Neural cell (in vitro differentiated cells): Measurements from ENCODE around the gene HOXA2. TPM values are rescaled to one million over a fixed set of nuclear protein-coding genes. Genes with fewer than 3 reads are reported as not detected.

ENCODE experiments used
- H2AFZ ChIP-seq: fragments of 200-600, 300-800 bp; sonication (generic), shearing (Covaris generic); 2 replicates; pipeline ENCODE4 v1.6.0; 2014; ENCODE audit warnings: low read depth, mild to moderate bottlenecking, antibody characterized with exemption, low read length, moderate library complexity
- H3F3A ChIP-seq: fragments of 200-600 bp; shearing (Covaris generic); 2 replicates; pipeline ENCODE4 v1.6.1; 2016; ENCODE audit warnings: mild to moderate bottlenecking, moderate library complexity, mixed read lengths, antibody characterized with exemption, low read length; ENCODE audit not compliant: insufficient read depth, poor library complexity, severe bottlenecking
- H3K27ac ChIP-seq: fragments of 200-600, 300-800 bp; sonication (generic), shearing (Covaris generic); 2 replicates; pipeline ENCODE4 v1.5.1; 2014; ENCODE audit warnings: mild to moderate bottlenecking, low read length, moderate library complexity
- H3K27me3 ChIP-seq: fragments of 300-800, 200-600 bp; sonication (generic), shearing (Covaris generic); 2 replicates; pipeline ENCODE4 v1.6.0; 2014; ENCODE audit warnings: mild to moderate bottlenecking, low read depth, low read length, moderate library complexity; ENCODE audit not compliant: insufficient read depth
- H3K36me3 ChIP-seq: fragments of 300-800, 200-600 bp; sonication (generic), shearing (Covaris generic); 2 replicates; pipeline ENCODE4 v1.5.1; 2014; ENCODE audit warnings: mild to moderate bottlenecking, antibody characterized with exemption, low read length, moderate library complexity; ENCODE audit not compliant: insufficient read depth
- H3K4me2 ChIP-seq: fragments of 300-800, 200-600 bp; sonication (generic), shearing (Covaris generic); 2 replicates; pipeline ENCODE4 v1.6.0; 2014; ENCODE audit warnings: mild to moderate bottlenecking, low read length
- H3K4me3 ChIP-seq: fragments of 300-800, 200-600 bp; sonication (generic), shearing (Covaris generic); 2 replicates; pipeline ENCODE4 v1.5.1; 2014; ENCODE audit warnings: mild to moderate bottlenecking, low read length, moderate library complexity
- H3K79me2 ChIP-seq: fragments of 200-600 bp; shearing (Covaris generic); replicated peaks from 2 replicates; pipeline ENCODE4 v1.6.0; 2014; ENCODE audit warnings: mild to moderate bottlenecking, low read length, moderate library complexity; ENCODE audit not compliant: insufficient read depth
- H3K9ac ChIP-seq: fragments of 300-800, 200-600 bp; sonication (generic), shearing (Covaris generic); 2 replicates; pipeline ENCODE4 v1.6.1; 2016; ENCODE audit warnings: mild to moderate bottlenecking, low read length, mixed read lengths
- H3K9me2 ChIP-seq: fragments of 200-600 bp; shearing (Covaris generic); 2 replicates; pipeline ENCODE4 v1.6.1; 2016; ENCODE audit warnings: mild to moderate bottlenecking, low read length, mixed read lengths; ENCODE audit not compliant: insufficient read depth
- H3K9me3 ChIP-seq: fragments of 200-600, 300-800 bp; sonication (generic), shearing (Covaris generic); 2 replicates; pipeline ENCODE4 v1.6.1; 2016; ENCODE audit warnings: mild to moderate bottlenecking, mixed run types, low read length, moderate library complexity, mixed read lengths
- H4K20me1 ChIP-seq: fragments of 200-600 bp; shearing (Covaris generic); 2 replicates; pipeline ENCODE4 v1.6.1; 2016; ENCODE audit warnings: mild to moderate bottlenecking, mixed run types; ENCODE audit not compliant: insufficient read depth
- CTCF ChIP-seq: fragments of 450-650 bp; IDR thresholded peaks from 2 replicates; pipeline ENCODE4 v1.5.1; 2014; ENCODE audit warnings: antibody characterized with exemption, mild to moderate bottlenecking, moderate library complexity; ENCODE audit not compliant: poor library complexity, severe bottlenecking
- EP300 ChIP-seq: fragments of 450-650 bp; conservative IDR thresholded peaks from 2 replicates; pipeline ENCODE4 v1.6.1; 2014; ENCODE audit warnings: antibody characterized with exemption, mild to moderate bottlenecking, moderate library complexity; ENCODE audit not compliant: poor library complexity, severe bottlenecking
- EZH2 ChIP-seq: fragments of 200-600, 300-800 bp; shearing (Covaris generic), sonication (generic); IDR thresholded peaks from 2 replicates; pipeline ENCODE4 v1.6.1; 2014; ENCODE audit warnings: antibody characterized with exemption, low read length, borderline replicate concordance, mild to moderate bottlenecking; ENCODE audit not compliant: insufficient read depth, poor library complexity, severe bottlenecking
- MXI1 ChIP-seq: fragments of 450-650 bp; conservative IDR thresholded peaks from 2 replicates; pipeline ENCODE4 v1.6.1; 2014; ENCODE audit warnings: antibody characterized with exemption, mild to moderate bottlenecking; ENCODE audit not compliant: poor library complexity, severe bottlenecking
- POLR2AphosphoS5 ChIP-seq: IDR thresholded peaks from 2 replicates; pipeline ENCODE4 v1.6.1; 2012
- RAD21 ChIP-seq: fragments of 450-650 bp; conservative IDR thresholded peaks from 2 replicates; pipeline ENCODE4 v1.6.1; 2014; ENCODE audit warnings: antibody characterized with exemption, mild to moderate bottlenecking, moderate library complexity
- SMC3 ChIP-seq: fragments of 450-650 bp; conservative IDR thresholded peaks from 2 replicates; pipeline ENCODE4 v1.6.1; 2014; ENCODE audit warnings: antibody characterized with exemption, mild to moderate bottlenecking, moderate library complexity; ENCODE audit not compliant: poor library complexity
- TAF1 ChIP-seq: IDR thresholded peaks from 2 replicates; pipeline ENCODE4 v1.6.1; 2012; ENCODE audit warnings: low read depth
- polyA plus RNA-seq: library from polyadenylated mRNA; depleted of rRNA; stranded (reverse); fragments of >200 nt; gene quantifications from 2 replicates; pipeline ENCODE4 v1.2.3, GENCODE V29; 2014
- TF ChIP-seq, protein P1 (sequence below): IDR thresholded peaks from 2 replicates; pipeline ENCODE4 v1.6.1; 2012; ENCODE audit warnings: borderline replicate concordance

The HOXA2 gene
- polyA plus RNA-seq, 1 donor from 2014 or later, result not detected

GRCh38 chr7:27147199-27148030 is 44.9 kb upstream of the HOXA2 start, which contains the start of gene HOXA6:
TSS of gene HOXA6 (minus strand) at chr7:27147774. CDS start at chr7:27147749, 25 bp downstream.
- peaks cover 44% of the 10 kb centered on the region for H3K9me3 ChIP-seq
- H3K4me3 ChIP-seq, result no peak within 1 kb of the TSS
- no peak within 1 kb of the TSS for H3K9ac ChIP-seq
- H3K36me3 ChIP-seq, result no peaks in the 10 kb centered on the region
- H3F3A ChIP-seq, result no peaks in the 10 kb centered on the region
- no peaks in the 10 kb centered on the region for H4K20me1 ChIP-seq
- H3K9me2 ChIP-seq, result no peaks in the 10 kb centered on the region
- no peak within 1 kb of the TSS for H3K27ac ChIP-seq
- H2AFZ ChIP-seq, result no peak within 1 kb of the TSS
- no peaks in the 10 kb centered on the region for H3K79me2 ChIP-seq
- TF ChIP-seq EP300 (no peak), CTCF (no peak), POLR2AphosphoS5 (no peak), EZH2 (no peak), SMC3 (no peak), MXI1 (no peak), RAD21 (no peak), TAF1 (no peak)
- TF ChIP-seq, protein P1, sequence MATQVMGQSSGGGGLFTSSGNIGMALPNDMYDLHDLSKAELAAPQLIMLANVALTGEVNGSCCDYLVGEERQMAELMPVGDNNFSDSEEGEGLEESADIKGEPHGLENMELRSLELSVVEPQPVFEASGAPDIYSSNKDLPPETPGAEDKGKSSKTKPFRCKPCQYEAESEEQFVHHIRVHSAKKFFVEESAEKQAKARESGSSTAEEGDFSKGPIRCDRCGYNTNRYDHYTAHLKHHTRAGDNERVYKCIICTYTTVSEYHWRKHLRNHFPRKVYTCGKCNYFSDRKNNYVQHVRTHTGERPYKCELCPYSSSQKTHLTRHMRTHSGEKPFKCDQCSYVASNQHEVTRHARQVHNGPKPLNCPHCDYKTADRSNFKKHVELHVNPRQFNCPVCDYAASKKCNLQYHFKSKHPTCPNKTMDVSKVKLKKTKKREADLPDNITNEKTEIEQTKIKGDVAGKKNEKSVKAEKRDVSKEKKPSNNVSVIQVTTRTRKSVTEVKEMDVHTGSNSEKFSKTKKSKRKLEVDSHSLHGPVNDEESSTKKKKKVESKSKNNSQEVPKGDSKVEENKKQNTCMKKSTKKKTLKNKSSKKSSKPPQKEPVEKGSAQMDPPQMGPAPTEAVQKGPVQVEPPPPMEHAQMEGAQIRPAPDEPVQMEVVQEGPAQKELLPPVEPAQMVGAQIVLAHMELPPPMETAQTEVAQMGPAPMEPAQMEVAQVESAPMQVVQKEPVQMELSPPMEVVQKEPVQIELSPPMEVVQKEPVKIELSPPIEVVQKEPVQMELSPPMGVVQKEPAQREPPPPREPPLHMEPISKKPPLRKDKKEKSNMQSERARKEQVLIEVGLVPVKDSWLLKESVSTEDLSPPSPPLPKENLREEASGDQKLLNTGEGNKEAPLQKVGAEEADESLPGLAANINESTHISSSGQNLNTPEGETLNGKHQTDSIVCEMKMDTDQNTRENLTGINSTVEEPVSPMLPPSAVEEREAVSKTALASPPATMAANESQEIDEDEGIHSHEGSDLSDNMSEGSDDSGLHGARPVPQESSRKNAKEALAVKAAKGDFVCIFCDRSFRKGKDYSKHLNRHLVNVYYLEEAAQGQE, result no peak
- H3K4me2 ChIP-seq, result no peak within 1 kb of the TSS
- H3K27me3 ChIP-seq, result peaks cover 100% of the 10 kb centered on the region

GRCh38 chr7:27146491-27147198 is 44.2 kb upstream of the HOXA2 start:
- H3K9me3 ChIP-seq, result peaks cover 39% of the 10 kb centered on the region
- H3K79me2 ChIP-seq, result no peaks in the 10 kb centered on the region
- no peak overlapping the region for H3K4me3 ChIP-seq
- no peaks in the 10 kb centered on the region for H3K36me3 ChIP-seq
- H2AFZ ChIP-seq, result no peak overlapping the region
- H3K9ac ChIP-seq, result no peak overlapping the region
- no peak overlapping the region for H3K4me2 ChIP-seq
- no peaks in the 10 kb centered on the region for H3K9me2 ChIP-seq
- no peak overlapping the region for H3K27ac ChIP-seq
- H3F3A ChIP-seq, result no peaks in the 10 kb centered on the region
- no peak for TF ChIP-seq MXI1
- H3K27me3 ChIP-seq, result peaks cover 100% of the 10 kb centered on the region
- H4K20me1 ChIP-seq, result no peaks in the 10 kb centered on the region
